Osteocyte (in vitro differentiated cells): ENCODE data around the gene MKNK1. TPM values are rescaled to one million over a fixed set of nuclear protein-coding genes. Genes with fewer than 3 reads are reported as not detected.

Source experiments
- DNase-seq: peaks from one replicate; pipeline ENCODE4 v3.0.0; 2021; ENCODE audit warnings: mixed read lengths; ENCODE audit not compliant: unreplicated experiment; ENCODE audit errors: extremely low spot score
- H3K27ac Mint-ChIP-seq: one replicate; pipeline ENCODE4 v1.8.0; 2021; ENCODE audit warnings: mild to moderate bottlenecking, mixed read lengths; ENCODE audit not compliant: unreplicated experiment
- H3K27me3 Mint-ChIP-seq: one replicate; pipeline ENCODE4 v1.8.0; 2021; ENCODE audit warnings: mixed read lengths; ENCODE audit not compliant: unreplicated experiment
- H3K36me3 Mint-ChIP-seq: one replicate; pipeline ENCODE4 v1.8.0; 2021; ENCODE audit warnings: mixed read lengths; ENCODE audit not compliant: unreplicated experiment
- H3K4me1 Mint-ChIP-seq: one replicate; pipeline ENCODE4 v1.8.0; 2021; ENCODE audit warnings: mixed read lengths; ENCODE audit not compliant: unreplicated experiment
- H3K4me3 Mint-ChIP-seq: one replicate; pipeline ENCODE4 v1.8.0; 2021; ENCODE audit warnings: mild to moderate bottlenecking, moderate library complexity, mixed read lengths; ENCODE audit not compliant: unreplicated experiment
- H3K9me3 Mint-ChIP-seq: one replicate; pipeline ENCODE4 v1.8.0; 2021; ENCODE audit warnings: mixed read lengths; ENCODE audit not compliant: unreplicated experiment
- total RNA-seq: library from RNA; stranded (reverse); gene quantifications from 2 replicates; pipeline ENCODE4 v1.2.1, GENCODE V29; 2021
- TF ChIP-seq, protein P1 (sequence below): fragments of 200-600 bp; sonication (generic); IDR thresholded peaks from 2 replicates; pipeline ENCODE4 v1.5.0; 2021; ENCODE audit warnings: antibody characterized with exemption, mild to moderate bottlenecking, moderate library complexity

Gene MKNK1
- total RNA-seq, 1 donor from 2014 or later: 32.5 TPM

DNA sequence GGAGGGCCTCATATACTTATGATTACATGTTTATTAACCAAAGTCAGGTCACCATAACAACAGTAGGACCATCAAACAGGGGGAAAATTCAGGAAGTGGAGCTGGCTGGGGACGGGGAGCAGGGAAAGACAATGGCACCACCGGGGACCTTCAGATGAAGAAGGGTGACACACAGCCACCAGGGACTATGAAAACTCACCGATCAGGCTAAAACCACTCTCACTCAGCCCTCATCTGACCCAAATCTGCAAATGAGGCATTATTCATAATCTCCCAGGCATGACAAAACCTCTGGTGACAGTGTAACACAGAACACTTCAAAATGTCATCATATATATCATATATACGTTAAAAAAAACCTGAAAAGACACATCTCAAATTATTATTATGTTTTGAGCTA is 11.2 kb downstream of the MKNK1 start:
- Mint-ChIP-seq H3K36me3 (peaks cover 38% of the 10 kb centered on the region), H3K4me1 (peaks cover 10% of the 10 kb centered on the region), H3K27ac (no peak overlapping the region), H3K4me3 (no peak overlapping the region), H3K9me3 (no peaks in the 10 kb centered on the region), H3K27me3 (no peaks in the 10 kb centered on the region)
- TF ChIP-seq, protein P1, sequence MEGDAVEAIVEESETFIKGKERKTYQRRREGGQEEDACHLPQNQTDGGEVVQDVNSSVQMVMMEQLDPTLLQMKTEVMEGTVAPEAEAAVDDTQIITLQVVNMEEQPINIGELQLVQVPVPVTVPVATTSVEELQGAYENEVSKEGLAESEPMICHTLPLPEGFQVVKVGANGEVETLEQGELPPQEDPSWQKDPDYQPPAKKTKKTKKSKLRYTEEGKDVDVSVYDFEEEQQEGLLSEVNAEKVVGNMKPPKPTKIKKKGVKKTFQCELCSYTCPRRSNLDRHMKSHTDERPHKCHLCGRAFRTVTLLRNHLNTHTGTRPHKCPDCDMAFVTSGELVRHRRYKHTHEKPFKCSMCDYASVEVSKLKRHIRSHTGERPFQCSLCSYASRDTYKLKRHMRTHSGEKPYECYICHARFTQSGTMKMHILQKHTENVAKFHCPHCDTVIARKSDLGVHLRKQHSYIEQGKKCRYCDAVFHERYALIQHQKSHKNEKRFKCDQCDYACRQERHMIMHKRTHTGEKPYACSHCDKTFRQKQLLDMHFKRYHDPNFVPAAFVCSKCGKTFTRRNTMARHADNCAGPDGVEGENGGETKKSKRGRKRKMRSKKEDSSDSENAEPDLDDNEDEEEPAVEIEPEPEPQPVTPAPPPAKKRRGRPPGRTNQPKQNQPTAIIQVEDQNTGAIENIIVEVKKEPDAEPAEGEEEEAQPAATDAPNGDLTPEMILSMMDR: no peak
- no peak for DNase-seq

DNA sequence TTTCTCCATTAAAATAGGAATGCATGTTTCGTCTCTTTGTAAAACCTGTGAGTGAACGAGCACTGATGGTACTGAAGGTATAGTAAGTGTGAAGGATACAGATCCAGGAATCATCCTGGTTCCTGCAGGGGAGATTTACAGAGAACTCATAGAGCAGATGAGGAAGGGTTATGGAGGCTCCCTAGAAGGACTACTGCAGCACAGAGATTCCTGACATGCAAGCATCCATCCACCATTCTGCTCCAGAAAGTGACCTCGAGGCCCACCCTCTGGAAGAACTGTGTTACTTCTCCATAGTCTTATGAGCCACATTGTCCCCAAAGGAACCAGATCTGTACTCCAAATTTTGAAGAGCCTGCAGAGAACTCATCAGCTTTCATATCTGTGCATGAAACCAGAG is 14.5 kb downstream of the MKNK1 start:
- peaks cover 37% of the 10 kb centered on the region for H3K36me3 Mint-ChIP-seq
- no peak overlapping the region for H3K4me3 Mint-ChIP-seq
- H3K4me1 Mint-ChIP-seq: no peaks in the 10 kb centered on the region
- no peaks in the 10 kb centered on the region for H3K9me3 Mint-ChIP-seq
- TF ChIP-seq, protein P1: no peak
- no peak overlapping the region for H3K27ac Mint-ChIP-seq
- H3K27me3 Mint-ChIP-seq: no peaks in the 10 kb centered on the region
- no peak for DNase-seq

DNA sequence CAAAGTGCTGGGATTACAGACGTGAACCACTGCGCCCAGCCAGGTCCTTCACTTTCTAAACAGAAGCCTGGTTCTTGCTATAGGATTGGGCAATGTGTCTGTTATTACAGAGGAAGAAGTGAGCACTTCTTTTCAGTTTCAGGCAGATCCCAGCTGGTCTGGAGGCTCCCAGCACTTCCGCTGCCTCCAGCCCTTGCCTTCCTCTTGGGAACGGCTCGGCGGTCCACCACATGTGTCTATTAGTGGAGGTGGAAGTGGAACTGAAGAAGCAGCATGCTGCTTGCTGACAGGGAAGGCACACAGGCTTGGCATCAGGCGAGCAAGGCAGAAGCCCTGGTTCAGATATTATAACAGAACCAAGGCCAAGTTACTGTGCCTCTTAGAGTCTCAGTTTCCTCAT is 17.0 kb downstream of the MKNK1 start:
- Mint-ChIP-seq H3K9me3 (no peaks in the 10 kb centered on the region), H3K27me3 (no peaks in the 10 kb centered on the region), H3K4me1 (no peaks in the 10 kb centered on the region), H3K36me3 (peaks cover 34% of the 10 kb centered on the region), H3K4me3 (no peak overlapping the region), H3K27ac (no peak overlapping the region)
- DNase-seq: no peak
- TF ChIP-seq, protein P1: no peak

DNA sequence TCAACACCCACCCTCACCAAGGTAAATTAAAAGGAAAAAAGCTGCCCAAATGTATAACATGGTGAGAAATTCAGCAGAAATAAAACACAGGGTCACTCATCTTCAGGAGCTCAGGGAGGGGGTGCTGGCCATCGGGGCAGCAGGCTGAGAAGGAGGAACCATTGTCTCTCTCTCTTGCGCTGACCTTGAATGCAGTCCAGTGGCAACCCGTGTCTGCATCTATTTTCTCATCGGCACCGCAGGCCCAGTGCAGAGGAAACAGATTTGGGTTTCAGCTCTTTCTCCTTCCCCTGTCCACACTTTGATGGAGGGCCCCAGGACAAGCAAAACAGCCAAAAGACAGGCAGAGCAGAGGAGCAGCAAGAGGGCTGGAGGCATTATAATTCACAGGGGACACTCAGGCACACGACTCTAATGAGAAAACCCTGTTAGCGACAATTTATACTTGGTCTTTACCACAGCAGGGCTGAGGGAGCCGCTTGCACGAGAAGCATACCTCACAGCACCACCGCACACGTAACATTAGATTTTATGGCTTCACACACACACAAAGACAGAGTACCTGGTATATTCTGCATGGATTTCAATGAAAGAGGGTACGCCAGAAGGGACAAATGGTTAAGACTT is 18.6 kb downstream of the MKNK1 start:
- H3K27me3 Mint-ChIP-seq: no peaks in the 10 kb centered on the region
- no peak overlapping the region for H3K27ac Mint-ChIP-seq
- TF ChIP-seq, protein P1: no peak
- no peak overlapping the region for H3K4me3 Mint-ChIP-seq
- H3K9me3 Mint-ChIP-seq: no peaks in the 10 kb centered on the region
- H3K4me1 Mint-ChIP-seq: no peaks in the 10 kb centered on the region
- no peak for DNase-seq
- peaks cover 32% of the 10 kb centered on the region for H3K36me3 Mint-ChIP-seq

DNA sequence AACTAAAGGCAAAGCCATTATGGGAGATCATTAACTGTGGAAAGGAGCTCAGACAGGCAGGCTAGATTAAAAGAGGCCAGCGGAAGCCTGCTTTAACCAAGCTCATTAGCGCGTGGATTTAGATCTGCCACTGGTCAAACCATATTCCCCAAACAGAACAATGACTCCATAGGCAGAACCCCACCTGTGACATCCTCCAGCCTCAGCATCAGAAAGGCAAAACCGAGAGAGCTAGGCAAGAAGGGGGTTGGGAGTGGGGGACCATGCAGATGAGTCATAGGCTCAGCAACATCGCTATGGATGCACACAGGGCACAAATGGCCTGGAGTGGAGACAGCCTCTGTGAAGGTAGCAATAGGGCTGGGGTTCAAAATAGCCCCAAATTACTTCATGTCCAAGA is 20.6 kb downstream of the MKNK1 start:
- H3K27me3 Mint-ChIP-seq: no peaks in the 10 kb centered on the region
- TF ChIP-seq, protein P1: no peak

More for the DNA sequence above, 20.6 kb downstream of the MKNK1 start:
- Mint-ChIP-seq H3K9me3 (no peaks in the 10 kb centered on the region), H3K27ac (no peak overlapping the region), H3K36me3 (peaks cover 31% of the 10 kb centered on the region), H3K4me1 (no peaks in the 10 kb centered on the region), H3K4me3 (no peak overlapping the region)
- DNase-seq: no peak
